Effector memory CD4-positive, alpha-beta T cell (primary cell): Measurements from ENCODE around the gene MMP20.
"Not testable (repeated sequence)": the region's sequence is repeated elsewhere in the genome, so short reads cannot be mapped to it uniquely, and the experiment has no call there.

ENCODE experiments used
- DNase-seq, 3 donors: peaks; one replicate each; pipeline ENCODE4 v3.0.0-alpha.2; 2020
- H3K27ac ChIP-seq: 2 replicates; pipeline ENCODE4 v1.7.0; 2013; ENCODE audit warnings: mild to moderate bottlenecking, low read length, moderate library complexity; ENCODE audit not compliant: insufficient read depth, poor library complexity, severe bottlenecking
- H3K27me3 ChIP-seq: replicated peaks from 2 replicates; pipeline ENCODE4 v1.7.0; 2013; ENCODE audit warnings: mild to moderate bottlenecking, low read length; ENCODE audit not compliant: insufficient read depth, control insufficient read depth, poor library complexity, severe bottlenecking
- H3K36me3 ChIP-seq: 2 replicates; pipeline ENCODE4 v1.7.0; 2013; ENCODE audit warnings: mild to moderate bottlenecking, low read length, moderate library complexity; ENCODE audit not compliant: control insufficient read depth, insufficient read depth
- H3K4me1 ChIP-seq: 2 replicates; pipeline ENCODE4 v1.7.0; 2013; ENCODE audit warnings: low read length, mild to moderate bottlenecking; ENCODE audit not compliant: control insufficient read depth, insufficient read depth, poor library complexity, severe bottlenecking
- H3K4me3 ChIP-seq: 2 replicates; pipeline ENCODE4 v1.7.0; 2013; ENCODE audit warnings: low read length, low read depth, mild to moderate bottlenecking; ENCODE audit not compliant: insufficient read depth, poor library complexity, severe bottlenecking
- H3K9me3 ChIP-seq: 2 replicates; pipeline ENCODE4 v1.7.0; 2013; ENCODE audit warnings: mild to moderate bottlenecking, low read length, moderate library complexity; ENCODE audit not compliant: control insufficient read depth

The MMP20 gene

GRCh38 chr11:102653744-102654291 is 28.7 kb upstream of the MMP20 start:
- H3K27ac ChIP-seq = no peak overlapping the region
- H3K4me1 ChIP-seq = no peaks in the 10 kb centered on the region
- no peak for DNase-seq
- H3K36me3 ChIP-seq = no peaks in the 10 kb centered on the region
- H3K27me3 ChIP-seq = peaks cover 4% of the 10 kb centered on the region
- no peaks in the 10 kb centered on the region for H3K9me3 ChIP-seq
- H3K4me3 ChIP-seq = no peak overlapping the region

- H3K36me3 ChIP-seq = no peaks in the 10 kb centered on the region
- H3K27ac ChIP-seq = no peak overlapping the region
- DNase-seq = no peak
- H3K9me3 ChIP-seq = no peaks in the 10 kb centered on the region
- no peaks in the 10 kb centered on the region for H3K27me3 ChIP-seq
- no peaks in the 10 kb centered on the region for H3K4me1 ChIP-seq
- no peak overlapping the region for H3K4me3 ChIP-seq
These were observed 22.3 kb upstream of the MMP20 start for GRCh38 chr11:102647430-102647829.

GRCh38 chr11:102643941-102644340 is 18.8 kb upstream of the MMP20 start:
- no peaks in the 10 kb centered on the region for H3K4me1 ChIP-seq
- no peak for DNase-seq
- no peaks in the 10 kb centered on the region for H3K27me3 ChIP-seq
- H3K9me3 ChIP-seq = no peaks in the 10 kb centered on the region
- H3K27ac ChIP-seq = no peak overlapping the region
- H3K36me3 ChIP-seq = no peaks in the 10 kb centered on the region
- no peak overlapping the region for H3K4me3 ChIP-seq

GRCh38 chr11:102640946-102641345 is 15.8 kb upstream of the MMP20 start:
- H3K27ac ChIP-seq = no peak overlapping the region
- DNase-seq = no peak
- H3K36me3 ChIP-seq = no peaks in the 10 kb centered on the region
- no peak overlapping the region for H3K4me3 ChIP-seq
- no peaks in the 10 kb centered on the region for H3K27me3 ChIP-seq
- no peaks in the 10 kb centered on the region for H3K9me3 ChIP-seq
- H3K4me1 ChIP-seq = no peaks in the 10 kb centered on the region

- Histone ChIP-seq H3K4me1 (no peaks in the 10 kb centered on the region), H3K9me3 (no peaks in the 10 kb centered on the region), H3K36me3 (no peaks in the 10 kb centered on the region), H3K27ac (no peak overlapping the region), H3K4me3 (no peak overlapping the region), H3K27me3 (no peaks in the 10 kb centered on the region)
- no peak for DNase-seq
These were observed 14.5 kb upstream of the MMP20 start for GRCh38 chr11:102639656-102640055.

- no peak overlapping the region for H3K27ac ChIP-seq
- H3K9me3 ChIP-seq = no peaks in the 10 kb centered on the region
- DNase-seq = no peak
- no peak overlapping the region for H3K4me3 ChIP-seq
- no peaks in the 10 kb centered on the region for H3K36me3 ChIP-seq
- no peaks in the 10 kb centered on the region for H3K27me3 ChIP-seq
- H3K4me1 ChIP-seq = no peaks in the 10 kb centered on the region
These were observed 12.6 kb upstream of the MMP20 start for GRCh38 chr11:102637731-102638130.

GRCh38 chr11:102633385-102634026 is 8.4 kb upstream of the MMP20 start:
- Histone ChIP-seq H3K9me3 (no peaks in the 10 kb centered on the region), H3K36me3 (no peaks in the 10 kb centered on the region), H3K27ac (no peak overlapping the region)

GRCh38 chr11:102632026-102632425 is 6.9 kb upstream of the MMP20 start:
- no peaks in the 10 kb centered on the region for H3K27me3 ChIP-seq
- DNase-seq = no peak
- no peak overlapping the region for H3K27ac ChIP-seq
- H3K36me3 ChIP-seq = no peaks in the 10 kb centered on the region
- H3K4me1 ChIP-seq = no peaks in the 10 kb centered on the region
- H3K9me3 ChIP-seq = no peaks in the 10 kb centered on the region
- no peak overlapping the region for H3K4me3 ChIP-seq

More at GRCh38 chr11:102633385-102634026, 8.4 kb upstream of the MMP20 start:
- Histone ChIP-seq H3K4me3 (no peak overlapping the region), H3K4me1 (no peaks in the 10 kb centered on the region), H3K27me3 (no peaks in the 10 kb centered on the region)
- DNase-seq = no peak

- Histone ChIP-seq H3K4me3 (no peak overlapping the region), H3K4me1 (no peaks in the 10 kb centered on the region), H3K9me3 (no peaks in the 10 kb centered on the region), H3K27ac (no peak overlapping the region), H3K27me3 (no peaks in the 10 kb centered on the region), H3K36me3 (no peaks in the 10 kb centered on the region)
- no peak for DNase-seq
These were observed 5.7 kb upstream of the MMP20 start for GRCh38 chr11:102630598-102631448.

GRCh38 chr11:102629908-102630307 is 4.8 kb upstream of the MMP20 start:
- not testable (repeated sequence) for H3K27me3 ChIP-seq, H3K27ac ChIP-seq, DNase-seq, H3K36me3 ChIP-seq, H3K4me3 ChIP-seq, H3K4me1 ChIP-seq, H3K9me3 ChIP-seq
